Stomach (tissue), 4 donors: ENCODE data around the gene PLXND1.

Source experiments
- CTCF ChIP-seq, 7 experiments: fragments of 450-650 bp in 4 of 7; fragments of 200-600 bp in 3 of 7; sonication (generic) in 3 of 7; IDR thresholded peaks; one replicate each; pipeline ENCODE4 v1.5.1; 2016 to 2019; ENCODE audit warnings: antibody characterized with exemption in 7 of 7, control low read depth in 2 of 7, mild to moderate bottlenecking in 1 of 7
- EP300 ChIP-seq: sonication (generic); formaldehyde crosslinking; IDR thresholded peaks from one replicate; pipeline ENCODE4 v1.6.1; 2017; ENCODE audit warnings: antibody characterized with exemption
- POLR2A ChIP-seq, 4 donors: fragments of 450-650 bp; IDR thresholded peaks; one replicate each; pipeline ENCODE4 v1.6.1; 2016; ENCODE audit warnings: antibody characterized with exemption in 4 of 4, control low read depth in 2 of 4, mild to moderate bottlenecking in 1 of 4, moderate library complexity in 1 of 4

- no peak for TF ChIP-seq CTCF (IDR thresholded peaks at IDR 0.05)
- TF ChIP-seq POLR2A (IDR thresholded peaks at IDR 0.05) = no peak
- TF ChIP-seq EP300 = no peak
Measured at GRCh38 chr3:129536804-129537203, 69.7 kb downstream of the PLXND1 start.
